SK-N-SH (cell line): ENCODE data around the gene DLG2. TPM values are rescaled to one million over a fixed set of nuclear protein-coding genes. Genes with fewer than 3 reads are reported as not detected.

ENCODE experiments used
- CTCF ChIA-PET: fragments of 300-600, 350-600 bp; formaldehyde crosslinking; extraction: SDS; loops from one replicate; lab custom pipeline; 2021; lab: Yijun Ruan, JAX
- POLR2A ChIA-PET: fragments of 350-600 bp; sonication (Branson Sonifier 250); formaldehyde crosslinking; extraction: SDS; loops from one replicate; lab custom pipeline; 2020; ENCODE audit warnings: antibody characterized with exemption, inconsistent platforms; lab: Yijun Ruan, JAX
- DNase-seq: peaks from one replicate; pipeline ENCODE4 v3.0.0; 2012
- H2AFZ ChIP-seq: fragments of 200-600 bp; sonication (generic); 2 replicates; pipeline ENCODE4 v1.8.1; 2016; ENCODE audit warnings: antibody characterized with exemption, mild to moderate bottlenecking, low read depth
- H3F3A ChIP-seq: fragments of 200-600 bp; sonication (generic); replicated peaks from 2 replicates; pipeline ENCODE3; 2016; ENCODE audit warnings: antibody characterized with exemption, mild to moderate bottlenecking; ENCODE audit not compliant: insufficient read depth
- H3K27ac ChIP-seq, 2 experiments: fragments of 200-500 bp in 1 of 2; fragments of 200-600 bp in 1 of 2; sonication (Bioruptor generic) in 1 of 2; sonication (generic), shearing (Covaris generic) in 1 of 2; 2 replicates each; pipeline versions ENCODE4 v1.5.1 to v1.6.1; 2014 to 2016; ENCODE audit warnings: low read depth in 2 of 2, inconsistent platforms in 1 of 2, low read length in 1 of 2, mild to moderate bottlenecking in 1 of 2, mixed read lengths in 1 of 2
- H3K27me3 ChIP-seq: fragments of 200-600 bp; sonication (generic), shearing (Covaris generic); 2 replicates; pipeline ENCODE4 v1.6.1; 2016; ENCODE audit warnings: mixed run types; ENCODE audit not compliant: insufficient read depth
- H3K36me3 ChIP-seq, 2 experiments: fragments of 200-500 bp in 1 of 2; fragments of 200-600 bp in 1 of 2; sonication (Bioruptor generic) in 1 of 2; sonication (generic) in 1 of 2; replicated peaks in 1 of 2; 2 replicates each; pipeline versions ENCODE3 to v1.5.1; 2014 to 2016; ENCODE audit warnings: low read length in 1 of 2, mild to moderate bottlenecking in 1 of 2; ENCODE audit not compliant: insufficient read depth in 2 of 2, control insufficient read depth in 1 of 2
- H3K4me1 ChIP-seq, 2 experiments: fragments of 200-500 bp in 1 of 2; fragments of 200-600 bp in 1 of 2; sonication (Bioruptor generic) in 1 of 2; sonication (generic), shearing (Covaris generic) in 1 of 2; 2 replicates each; pipeline versions ENCODE4 v1.5.1 to v1.6.1; 2014 to 2016; ENCODE audit warnings: low read depth in 1 of 2, low read length in 1 of 2, mixed run types in 1 of 2; ENCODE audit not compliant: insufficient read depth in 2 of 2, control insufficient read depth in 1 of 2
- H3K4me2 ChIP-seq: fragments of 200-600 bp; sonication (generic), shearing (Covaris generic); 2 replicates; pipeline ENCODE4 v1.6.1; 2017; ENCODE audit warnings: mixed run types
- H3K4me3 ChIP-seq, 2 experiments: fragments of 200-500 bp in 1 of 2; fragments of 200-600 bp in 1 of 2; sonication (Bioruptor generic) in 1 of 2; sonication (generic), shearing (Covaris generic) in 1 of 2; 2 replicates each; pipeline versions ENCODE4 v1.5.1 to v1.8.1; 2014 to 2016; ENCODE audit warnings: low read depth in 2 of 2, inconsistent platforms in 1 of 2, low read length in 1 of 2, mild to moderate bottlenecking in 1 of 2, mixed read lengths in 1 of 2, moderate library complexity in 1 of 2
- H3K79me2 ChIP-seq: fragments of 200-600 bp; sonication (generic); 2 replicates; pipeline ENCODE4 v1.8.1; 2017; ENCODE audit warnings: mild to moderate bottlenecking; ENCODE audit not compliant: insufficient read depth
- H3K9ac ChIP-seq: fragments of 200-600 bp; sonication (generic); 2 replicates; pipeline ENCODE4 v1.6.1; 2017; ENCODE audit warnings: mixed run types
- H3K9me2 ChIP-seq: fragments of 200-600 bp; sonication (generic); 2 replicates; pipeline ENCODE4 v1.6.1; 2017; ENCODE audit warnings: mixed run types
- H3K9me3 ChIP-seq: fragments of 200-600 bp; sonication (generic); 2 replicates; pipeline ENCODE4 v1.6.1; 2017; ENCODE audit warnings: mixed run types, mild to moderate bottlenecking, moderate library complexity
- H4K20me1 ChIP-seq: fragments of 200-600 bp; sonication (generic); 2 replicates; pipeline ENCODE4 v1.6.1; 2017; ENCODE audit warnings: mild to moderate bottlenecking, mixed run types; ENCODE audit not compliant: insufficient read depth
- CHD2 ChIP-seq: fragments of 150-350 bp; IDR thresholded peaks from 2 replicates; pipeline ENCODE4 v1.6.1; 2018; ENCODE audit warnings: low read length; ENCODE audit not compliant: partially characterized antibody
- EP300 ChIP-seq, 2 experiments: IDR thresholded peaks; 2 replicates each; pipeline versions ENCODE4 v1.4.0 to v1.6.1; 2012; ENCODE audit warnings: borderline replicate concordance in 1 of 2, low read depth in 1 of 2, low read length in 1 of 2
- FOSL2 ChIP-seq: IDR thresholded peaks from 2 replicates; pipeline ENCODE4 v1.4.0; 2012; ENCODE audit warnings: low read depth, mild to moderate bottlenecking, moderate library complexity, borderline replicate concordance
- NFIC ChIP-seq: IDR thresholded peaks from 2 replicates; pipeline ENCODE4 v1.4.0; 2012; ENCODE audit warnings: borderline replicate concordance
- NRF1 ChIP-seq: IDR thresholded peaks from 2 replicates; pipeline ENCODE4 v1.6.1; 2012; ENCODE audit warnings: low read depth, mild to moderate bottlenecking, low read length
- RCOR1 ChIP-seq: fragments of 150-350 bp; IDR thresholded peaks from 2 replicates; pipeline ENCODE4 v1.6.1; 2017; ENCODE audit warnings: antibody characterized with exemption, low read length
- SMC3 ChIP-seq: IDR thresholded peaks from 2 replicates; pipeline ENCODE4 v1.6.1; 2012; ENCODE audit warnings: low read depth, low read length, improper control_type of control experiment
- TEAD4 ChIP-seq: IDR thresholded peaks from 2 replicates; pipeline ENCODE4 v1.4.0; 2012; ENCODE audit warnings: mild to moderate bottlenecking, borderline replicate concordance; ENCODE audit not compliant: insufficient read depth
- WGBS: methylation state at CpG from one replicate; pipeline ENCODE4 v1.1.6; 2017; ENCODE audit warnings: low lambda C conversion rate; 5-methylcytosine and 5-hydroxymethylcytosine counted together
- polyA plus RNA-seq, 3 experiments: library from polyadenylated mRNA; depleted of rRNA; stranded (reverse); fragments of >200 nt; gene quantifications; 2 replicates each; pipeline ENCODE4 v1.2.3, GENCODE V29; 2012
- TF ChIP-seq, protein P1 (sequence below): IDR thresholded peaks from 2 replicates; pipeline ENCODE4; 2012
- TF ChIP-seq, protein P2 (sequence below): IDR thresholded peaks from 2 replicates; pipeline ENCODE4 v1.4.0; 2012; ENCODE audit warnings: low read depth, borderline replicate concordance

Gene DLG2
- polyA plus RNA-seq, 1 of the 3 experiments (the other 2 are of a cell fraction) = 0.21 TPM

DNA sequence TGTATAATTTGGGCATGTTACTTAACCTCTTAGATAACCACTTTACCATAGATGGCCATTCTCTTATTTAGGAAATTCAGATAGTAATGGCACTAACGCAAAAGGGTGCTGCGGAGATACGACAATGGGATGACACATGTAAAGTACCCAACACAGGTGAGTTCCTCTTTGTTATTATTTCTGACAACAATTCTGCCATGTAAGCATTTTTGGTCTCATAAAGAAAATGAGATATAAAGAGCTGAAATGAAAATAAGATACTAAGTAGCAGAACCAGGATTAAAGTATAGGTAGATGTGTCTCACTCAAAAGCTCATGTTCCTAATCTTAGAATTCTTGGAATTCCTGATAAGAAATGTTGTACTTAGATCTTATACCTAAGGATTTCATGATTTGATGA, 2080.8 kb downstream of the DLG2 start:
- Histone ChIP-seq H3K27me3 (no peaks in the 10 kb centered on the region), H2AFZ (no peak overlapping the region), H3K4me1 (peaks cover 24 to 33% of the 10 kb centered on the region in 2 experiments; a peak in 3 of 4 replicates), H3K4me3 (no peak overlapping the region), H3F3A (no peaks in the 10 kb centered on the region), H3K4me2 (no peak overlapping the region), H3K79me2 (no peaks in the 10 kb centered on the region), H3K9ac (no peak overlapping the region), H3K36me3 (no peaks in the 10 kb centered on the region), H3K9me2 (no peaks in the 10 kb centered on the region), H3K9me3 (no peaks in the 10 kb centered on the region), H3K27ac (peak overlapping the region in 1 of 2 experiments; percentile 40; a peak in 1 of 4 replicates), H4K20me1 (no peaks in the 10 kb centered on the region)
- no peak for DNase-seq
- CTCF ChIA-PET = interaction anchor here (1.1 to 1.3 kb wide), 2 partner anchors 20 to 92 kb away, joined by 3 to 5 read pairs; no protein-coding TSS in a partner anchor
- TF ChIP-seq SMC3 (no peak), NRF1 (no peak), RCOR1 (no peak), NFIC (no peak), FOSL2 (no peak), CHD2 (no peak), EP300 (IDR thresholded peaks at IDR 0.05; ENCODE audit: borderline replicate concordance in 1 of 2, low read depth in 1 of 2, low read length in 1 of 2) (no peak), TEAD4 (no peak)
- TF ChIP-seq, protein P1, sequence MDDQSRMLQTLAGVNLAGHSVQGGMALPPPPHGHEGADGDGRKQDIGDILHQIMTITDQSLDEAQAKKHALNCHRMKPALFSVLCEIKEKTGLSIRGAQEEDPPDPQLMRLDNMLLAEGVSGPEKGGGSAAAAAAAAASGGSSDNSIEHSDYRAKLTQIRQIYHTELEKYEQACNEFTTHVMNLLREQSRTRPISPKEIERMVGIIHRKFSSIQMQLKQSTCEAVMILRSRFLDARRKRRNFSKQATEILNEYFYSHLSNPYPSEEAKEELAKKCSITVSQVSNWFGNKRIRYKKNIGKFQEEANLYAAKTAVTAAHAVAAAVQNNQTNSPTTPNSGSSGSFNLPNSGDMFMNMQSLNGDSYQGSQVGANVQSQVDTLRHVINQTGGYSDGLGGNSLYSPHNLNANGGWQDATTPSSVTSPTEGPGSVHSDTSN = no peak
- POLR2A ChIA-PET = no interaction called here
- 74% methylated on average over 3 of the region's 3 CpGs for WGBS

DNA sequence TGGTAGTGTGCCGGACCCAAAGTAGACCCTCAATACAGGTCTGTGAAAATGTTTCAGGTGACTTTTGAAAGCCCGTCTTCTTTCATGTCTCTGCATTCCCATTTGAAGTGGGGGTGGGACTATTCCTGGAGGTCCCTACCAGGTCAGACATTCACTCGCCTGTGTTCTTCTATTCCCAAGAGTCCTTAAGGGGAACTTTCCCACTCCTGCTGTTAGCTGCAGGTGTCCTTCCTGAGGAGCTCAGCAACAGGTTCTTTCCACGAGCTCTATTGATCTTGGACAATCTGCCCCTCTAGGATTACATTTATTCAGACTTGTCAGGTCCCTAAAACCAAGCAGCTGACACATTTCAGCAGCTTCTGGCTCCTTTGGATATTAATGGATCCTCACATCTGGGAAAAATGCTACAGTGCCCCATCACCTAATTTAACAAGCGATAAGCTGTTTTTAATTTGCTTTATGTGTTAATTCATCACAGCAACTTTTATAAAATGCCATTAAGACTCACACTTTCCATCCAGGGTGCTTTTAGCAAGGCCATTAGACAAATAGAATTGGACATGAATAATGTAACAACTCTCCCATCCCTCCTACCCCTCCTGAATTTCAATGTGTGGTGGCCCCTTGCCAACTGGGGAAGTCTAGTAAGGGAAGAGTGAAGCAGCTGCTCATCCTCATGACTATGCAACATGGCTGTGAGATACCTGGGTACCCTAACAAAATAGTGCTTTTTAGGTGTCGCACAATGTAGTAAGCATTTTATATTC, 2081.5 kb downstream of the DLG2 start:
- H3K9me3 ChIP-seq = no peaks in the 10 kb centered on the region
- TF ChIP-seq, protein P2, sequence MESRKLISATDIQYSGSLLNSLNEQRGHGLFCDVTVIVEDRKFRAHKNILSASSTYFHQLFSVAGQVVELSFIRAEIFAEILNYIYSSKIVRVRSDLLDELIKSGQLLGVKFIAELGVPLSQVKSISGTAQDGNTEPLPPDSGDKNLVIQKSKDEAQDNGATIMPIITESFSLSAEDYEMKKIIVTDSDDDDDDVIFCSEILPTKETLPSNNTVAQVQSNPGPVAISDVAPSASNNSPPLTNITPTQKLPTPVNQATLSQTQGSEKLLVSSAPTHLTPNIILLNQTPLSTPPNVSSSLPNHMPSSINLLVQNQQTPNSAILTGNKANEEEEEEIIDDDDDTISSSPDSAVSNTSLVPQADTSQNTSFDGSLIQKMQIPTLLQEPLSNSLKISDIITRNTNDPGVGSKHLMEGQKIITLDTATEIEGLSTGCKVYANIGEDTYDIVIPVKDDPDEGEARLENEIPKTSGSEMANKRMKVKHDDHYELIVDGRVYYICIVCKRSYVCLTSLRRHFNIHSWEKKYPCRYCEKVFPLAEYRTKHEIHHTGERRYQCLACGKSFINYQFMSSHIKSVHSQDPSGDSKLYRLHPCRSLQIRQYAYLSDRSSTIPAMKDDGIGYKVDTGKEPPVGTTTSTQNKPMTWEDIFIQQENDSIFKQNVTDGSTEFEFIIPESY = no peak
- TF ChIP-seq EP300 (IDR thresholded peaks at IDR 0.05; ENCODE audit: borderline replicate concordance in 1 of 2, low read depth in 1 of 2, low read length in 1 of 2) = 0 out of 4 replicates have a peak, but pooled peaks of 1 of the 2 experiments have one; percentile 7
- no peak overlapping the region for H3K4me2 ChIP-seq
- no peaks in the 10 kb centered on the region for H3K79me2 ChIP-seq
- POLR2A ChIA-PET = no interaction called here
- CTCF ChIA-PET = interaction anchor here (0.9 to 1.7 kb wide), 4 partner anchors 19 to 274 kb away, joined by 3 to 5 read pairs (median 4); no protein-coding TSS in a partner anchor
- peaks cover 24 to 31% of the 10 kb centered on the region in 2 experiments; a peak in 3 of 4 replicates for H3K4me1 ChIP-seq
- H3K27ac ChIP-seq = peak overlapping the region in 1 of 2 experiments; percentile 40; a peak in 1 of 4 replicates
- H3K27me3 ChIP-seq = no peaks in the 10 kb centered on the region
- no peaks in the 10 kb centered on the region for H3K9me2 ChIP-seq
- H3K36me3 ChIP-seq = no peaks in the 10 kb centered on the region
- H3F3A ChIP-seq = no peaks in the 10 kb centered on the region
- H4K20me1 ChIP-seq = no peaks in the 10 kb centered on the region
- no peak overlapping the region for H3K9ac ChIP-seq
- no peak overlapping the region for H3K4me3 ChIP-seq
- H2AFZ ChIP-seq = no peak overlapping the region
- no peak for DNase-seq
- 59% methylated on average over 6 of the region's 6 CpGs for WGBS
